CMK (cell line): ENCODE data around the gene TMED4.
"Not testable (repeated sequence)": the region's sequence is repeated elsewhere in the genome, so short reads cannot be mapped to it uniquely, and the experiment has no call there.

Experiments
- DNase-seq: peaks from one replicate; pipeline ENCODE4 v3.0.0-alpha.2; 2010; ENCODE audit warnings: low read depth

TMED4 gene

GRCh38 chr7:44568771-44569560 is 13.1 kb downstream of the TMED4 start:
- DNase-seq = no peak

- DNase-seq = no peak
Measured at GRCh38 chr7:44567884-44568283, 14.1 kb downstream of the TMED4 start.

GRCh38 chr7:44566680-44567079 is 15.4 kb downstream of the TMED4 start:
- DNase-seq = no peak

- no peak for DNase-seq
Measured at GRCh38 chr7:44565795-44566559, 16.1 kb downstream of the TMED4 start.

GRCh38 chr7:44565097-44565794 is 16.8 kb downstream of the TMED4 start:
- no peak for DNase-seq

GRCh38 chr7:44564606-44565005 is 17.4 kb downstream of the TMED4 start:
- DNase-seq = no peak

- no peak for DNase-seq
Measured at GRCh38 chr7:44563171-44563679, 18.8 kb downstream of the TMED4 start.

GRCh38 chr7:44562622-44562962 is 19.4 kb downstream of the TMED4 start:
- not testable (repeated sequence) for DNase-seq

- no peak for DNase-seq
Measured at GRCh38 chr7:44561962-44562621, 19.9 kb downstream of the TMED4 start.

GRCh38 chr7:44561481-44561880 is 20.6 kb downstream of the TMED4 start:
- no peak for DNase-seq

GRCh38 chr7:44559485-44559884 is 22.5 kb downstream of the TMED4 start:
- DNase-seq = no peak

GRCh38 chr7:44557485-44557884 is 24.5 kb downstream of the TMED4 start:
- no peak for DNase-seq

- DNase-seq = no peak
Measured at GRCh38 chr7:44555350-44555749, 26.7 kb downstream of the TMED4 start.

- not testable (repeated sequence) for DNase-seq
Measured at GRCh38 chr7:44552473-44553005, 29.5 kb downstream of the TMED4 start.

GRCh38 chr7:44549457-44549856 is 32.6 kb downstream of the TMED4 start:
- DNase-seq = no peak

GRCh38 chr7:44548893-44549292 is 33.1 kb downstream of the TMED4 start:
- DNase-seq = no peak

- no peak for DNase-seq
Measured at GRCh38 chr7:44547536-44548231, 34.3 kb downstream of the TMED4 start.

- no peak for DNase-seq
Measured at GRCh38 chr7:44541876-44542610, 40.0 kb downstream of the TMED4 start.

GRCh38 chr7:44541028-44541869 is 40.8 kb downstream of the TMED4 start, which contains the start of gene NPC1L1:
Gene NPC1L1 (minus strand): TSS chr7:44541330. CDS start chr7:44541259, 71 bp downstream.
- no peak for DNase-seq
